GM19023 (cell line): ENCODE data around the gene EIF3K.

Experiments
- ATAC-seq: cut with Tn5 transposase; IDR thresholded peaks from one replicate; pipeline ENCODE4 v1.9.1; 2021; ENCODE audit warnings: mild to moderate bottlenecking, moderate library complexity; ENCODE audit not compliant: unreplicated experiment

The EIF3K gene

DNA sequence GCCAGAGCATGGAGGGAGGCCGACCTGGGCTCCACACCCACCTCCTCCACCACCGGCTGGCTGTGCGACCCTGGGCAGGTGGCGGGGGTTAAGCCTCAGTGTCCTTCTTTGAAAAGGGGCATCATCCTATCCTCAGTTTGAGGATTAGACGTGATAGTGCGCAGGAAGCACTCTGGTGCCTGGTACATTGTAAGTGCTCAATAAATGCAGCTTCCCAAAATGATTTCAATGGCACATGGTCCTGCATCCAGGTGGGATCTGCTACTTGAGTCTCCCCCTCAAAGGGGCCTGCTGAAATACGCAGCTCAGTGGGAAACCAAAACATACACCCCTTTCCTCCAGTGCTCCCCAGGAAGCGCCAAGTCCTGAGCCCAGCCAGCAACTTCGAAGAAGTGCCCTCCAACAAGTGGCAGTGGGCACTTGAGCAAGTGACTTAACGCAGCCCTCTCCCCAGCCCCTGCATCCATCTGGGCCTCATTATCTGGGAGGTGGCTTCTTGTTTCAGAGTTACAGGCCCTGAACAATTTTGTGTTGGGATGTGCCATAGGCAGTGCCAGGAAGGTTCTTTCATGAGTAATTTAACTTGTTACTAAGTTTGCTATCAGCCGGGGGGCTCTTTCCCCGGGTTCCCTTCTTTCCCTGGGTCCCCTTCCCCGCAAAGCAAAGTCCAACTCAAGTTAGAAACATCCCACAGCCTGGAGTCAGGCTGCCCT lies 46.4 kb downstream of the EIF3K start:
- ATAC-seq, result no peak

DNA sequence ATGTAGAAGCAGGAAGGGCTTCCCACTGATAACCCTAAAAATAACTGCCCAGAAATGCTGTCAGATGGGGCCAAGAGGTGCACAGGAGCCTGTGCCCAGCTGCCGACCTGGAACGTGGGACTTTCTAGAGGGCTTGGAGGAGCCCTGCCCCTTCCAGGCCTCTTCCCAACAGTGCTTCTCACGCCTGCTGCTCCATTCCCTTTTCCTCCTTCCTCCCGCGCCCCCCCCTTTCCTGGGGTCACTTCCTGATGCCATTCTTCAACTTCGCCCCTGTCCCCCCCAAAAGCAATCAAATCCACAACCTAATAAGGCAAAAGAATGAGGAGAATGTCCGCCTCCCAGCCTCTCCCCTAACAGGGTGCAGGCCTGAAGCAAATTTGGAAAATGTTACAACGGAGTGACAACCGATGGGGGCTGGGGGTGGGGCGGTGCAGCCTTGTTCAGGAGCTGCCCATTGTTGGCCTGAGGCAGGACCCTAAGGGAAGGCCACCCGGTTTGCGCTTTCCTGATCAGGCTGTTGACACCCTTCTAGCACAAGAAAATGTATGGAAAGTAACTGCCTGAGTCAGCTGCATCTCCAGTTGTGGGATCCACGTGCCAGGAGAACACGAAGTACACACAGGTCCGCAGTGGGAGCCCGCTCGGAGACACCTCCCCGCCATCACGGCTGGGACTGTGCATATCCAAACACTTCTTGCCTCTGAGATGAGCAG lies 47.1 kb downstream of the EIF3K start:
- ATAC-seq, result no peak

DNA sequence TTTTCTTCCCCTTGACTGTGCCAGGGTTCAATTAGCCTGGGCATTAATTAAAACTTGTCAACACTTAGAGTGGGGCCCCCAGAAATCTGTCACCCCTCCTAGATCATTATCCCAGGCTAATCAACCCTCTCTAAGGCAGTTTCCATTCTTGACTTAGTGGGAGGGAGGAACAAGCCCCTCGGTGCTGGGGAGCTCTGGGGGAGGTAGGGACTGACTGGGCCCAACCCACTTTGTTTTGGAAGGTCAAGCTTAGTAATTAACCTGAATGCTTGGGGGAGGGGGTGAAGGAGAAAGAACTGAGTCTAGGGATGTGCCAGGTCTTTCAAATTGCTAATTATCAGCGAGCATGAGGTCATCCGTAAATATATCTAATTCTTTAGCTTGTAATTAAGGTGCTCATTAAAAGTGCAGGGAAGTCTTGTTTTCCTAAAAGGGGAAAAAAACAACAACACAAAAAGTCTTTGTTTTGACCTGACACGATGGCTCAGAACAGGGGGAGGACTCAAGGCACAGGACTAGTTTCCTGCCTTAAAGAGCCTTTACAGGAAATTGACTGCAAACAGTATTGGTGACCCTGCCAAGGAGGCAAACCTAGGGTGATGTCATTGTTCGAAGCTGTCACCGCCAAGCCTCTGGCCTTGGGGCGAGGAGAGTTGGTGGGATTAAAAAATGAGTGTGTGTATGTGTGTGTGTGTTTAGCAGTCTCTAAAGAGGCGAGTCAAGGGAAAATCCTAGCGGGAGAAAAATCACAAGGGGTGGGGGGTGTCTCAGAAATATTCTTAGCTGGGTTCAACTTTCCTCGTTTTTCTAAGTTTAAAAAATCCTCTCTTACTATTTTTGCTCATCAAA lies 47.9 kb downstream of the EIF3K start:
- ATAC-seq, result no peak

DNA sequence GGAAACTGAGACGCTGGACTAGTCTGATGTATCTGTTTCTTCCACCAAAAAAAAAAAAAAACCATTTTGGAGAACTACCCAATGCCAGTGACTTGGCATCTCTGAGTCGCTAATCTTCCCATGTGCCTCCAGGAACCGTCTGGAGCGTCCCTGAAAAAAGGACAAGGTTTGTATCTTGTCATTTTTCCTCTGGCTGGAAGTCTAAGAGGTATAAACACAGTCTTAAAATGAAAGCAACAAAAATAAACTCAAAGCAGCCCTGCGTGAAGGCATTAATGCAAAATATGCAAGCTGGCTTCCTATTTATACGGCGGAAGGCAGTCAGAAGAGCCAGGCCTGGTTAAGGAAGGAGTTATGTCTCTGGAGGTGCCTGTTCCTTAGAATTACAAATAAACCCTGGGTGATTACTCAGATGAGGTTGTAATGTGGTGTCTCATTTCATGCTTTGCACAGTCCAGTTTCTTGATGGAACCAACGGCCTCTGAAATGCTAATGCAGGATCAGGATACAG lies 48.7 kb downstream of the EIF3K start:
- ATAC-seq, result no peak

DNA sequence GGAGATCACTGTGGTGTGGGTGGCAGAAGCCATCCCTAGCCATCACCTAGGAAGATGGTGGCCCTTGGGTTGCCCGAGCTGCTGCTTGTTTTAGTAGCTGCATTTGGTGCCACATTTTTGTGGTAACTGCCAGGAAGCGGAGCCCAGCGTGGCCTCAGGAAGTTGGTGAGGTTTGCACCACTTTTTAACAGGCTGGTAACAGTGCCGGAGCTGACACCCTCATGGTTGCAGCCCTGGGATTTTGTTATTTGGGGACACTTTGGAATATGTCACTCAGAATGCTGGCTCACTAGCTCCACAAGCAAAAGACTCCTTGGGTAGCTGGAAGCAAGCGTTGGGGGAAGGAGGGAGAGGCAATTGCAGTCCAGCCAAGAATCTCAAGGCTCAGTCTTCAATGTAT lies 50.6 kb downstream of the EIF3K start:
- ATAC-seq, result no peak

DNA sequence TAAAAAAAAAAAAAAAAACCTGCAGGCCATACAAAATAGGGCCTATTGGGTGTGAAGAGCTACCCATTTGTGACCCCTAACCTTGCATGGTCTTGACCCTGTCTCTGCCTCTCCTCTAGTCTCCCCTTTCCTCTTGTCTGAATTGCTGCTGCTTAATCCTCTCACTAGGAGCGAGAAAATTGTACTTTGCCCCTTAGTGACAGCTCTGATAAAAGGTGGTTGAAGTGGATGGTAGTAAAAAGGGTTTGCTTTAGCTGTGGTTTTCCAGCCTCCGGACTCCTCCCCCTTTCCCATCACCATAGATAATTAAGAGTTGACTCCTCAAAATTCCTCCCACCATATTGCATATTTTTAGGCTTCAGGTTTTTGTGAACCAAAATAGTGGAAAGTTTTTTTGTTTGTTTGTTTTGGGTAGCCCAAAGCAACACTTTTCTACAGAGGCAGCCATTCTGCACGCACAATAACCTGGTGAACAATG lies 52.0 kb downstream of the EIF3K start:
- ATAC-seq, result no peak

DNA sequence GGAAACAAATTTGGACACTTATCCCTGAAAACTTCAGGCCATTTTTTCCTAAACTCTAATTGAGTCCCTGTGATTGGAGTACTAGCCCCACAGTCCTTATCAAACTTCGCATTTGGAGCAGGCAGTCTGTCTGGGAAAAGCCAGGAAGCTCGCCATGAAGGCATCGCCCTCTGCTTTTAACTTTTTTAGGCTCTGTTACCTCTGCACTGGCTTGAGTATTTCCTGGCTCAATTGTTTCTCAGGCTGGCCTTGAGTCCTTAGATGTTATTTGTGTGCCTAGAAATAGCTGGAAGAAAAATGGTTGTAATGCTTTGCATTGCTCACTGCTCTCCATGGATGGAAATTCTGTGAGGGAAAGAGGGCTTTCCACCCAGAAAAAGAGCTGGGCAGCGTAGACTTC lies 52.7 kb downstream of the EIF3K start:
- ATAC-seq, result no peak

DNA sequence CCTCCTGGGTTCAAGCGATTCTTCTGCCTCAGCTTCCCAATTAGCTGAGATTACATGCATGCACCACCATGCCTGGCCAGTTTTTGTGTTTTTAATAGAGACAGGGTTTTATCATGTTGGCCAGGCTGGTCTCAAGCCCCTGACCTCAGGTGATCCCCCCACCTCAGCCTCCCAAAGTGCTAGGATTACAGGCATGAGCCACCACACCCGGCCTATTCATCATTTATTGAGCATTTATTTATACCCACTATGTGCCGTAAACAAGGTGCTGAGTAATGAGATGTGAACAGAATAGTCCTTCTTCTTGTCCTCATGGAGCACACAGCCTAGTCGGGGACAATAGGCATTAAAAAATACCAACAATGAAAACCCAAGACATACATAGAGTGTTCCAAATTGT lies 54.0 kb downstream of the EIF3K start:
- no peak for ATAC-seq

DNA sequence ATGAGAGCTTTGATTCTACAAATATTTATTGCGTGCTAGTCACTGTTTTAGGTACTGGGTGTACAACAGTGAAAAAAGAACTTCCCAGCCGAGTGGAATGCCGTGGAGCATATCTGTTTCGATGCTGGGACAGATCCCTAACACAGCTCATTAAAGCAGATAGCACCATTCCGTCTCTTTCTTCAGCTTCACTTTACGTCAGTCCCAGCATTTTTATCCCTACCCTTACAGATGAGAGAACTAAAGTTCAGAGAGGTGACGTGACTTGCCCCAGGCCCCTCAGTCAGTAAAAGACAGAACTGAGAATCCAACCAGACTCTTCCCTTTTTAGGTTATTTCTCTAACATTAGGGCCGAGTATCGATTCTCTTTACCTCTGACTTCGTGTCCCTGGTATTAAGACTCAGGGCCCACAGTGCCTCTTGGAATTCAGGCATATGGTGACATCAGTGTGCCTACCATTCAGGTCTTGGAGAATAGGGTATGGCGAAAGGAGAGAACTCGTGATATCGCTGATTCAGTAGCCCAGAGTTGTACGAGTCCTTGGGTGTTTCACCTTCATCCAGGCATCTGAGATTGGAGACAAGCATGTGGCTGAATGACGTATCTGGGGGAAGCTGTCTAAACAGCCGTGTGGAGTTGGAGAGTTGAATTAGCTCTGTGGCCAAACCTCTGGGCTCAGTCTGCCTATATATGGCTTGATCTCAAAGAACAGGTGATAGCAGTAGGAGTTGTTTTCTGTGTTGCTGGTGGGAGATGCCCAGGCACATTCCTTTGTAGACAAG lies 55.6 kb downstream of the EIF3K start:
- no peak for ATAC-seq

DNA sequence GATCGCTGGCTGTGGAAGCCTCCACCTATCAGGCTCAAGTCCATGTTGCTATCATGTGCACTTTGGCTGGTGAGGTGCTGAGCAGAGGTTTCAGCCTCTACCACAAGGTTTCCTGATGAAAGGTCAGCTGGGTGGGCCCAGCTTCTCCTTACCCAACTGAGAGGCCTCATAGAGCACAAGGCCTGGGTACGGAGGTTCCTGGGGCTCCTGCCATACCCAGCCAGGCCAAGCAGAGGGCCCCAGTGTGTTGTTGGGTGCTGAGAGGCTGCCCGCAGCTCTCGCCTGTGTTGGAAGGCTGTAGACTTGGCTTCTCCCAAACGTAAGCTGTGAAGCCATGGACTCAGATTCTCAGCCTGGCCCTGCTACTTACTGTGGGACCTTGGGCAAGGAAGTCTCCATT lies 56.6 kb downstream of the EIF3K start:
- no peak for ATAC-seq

DNA sequence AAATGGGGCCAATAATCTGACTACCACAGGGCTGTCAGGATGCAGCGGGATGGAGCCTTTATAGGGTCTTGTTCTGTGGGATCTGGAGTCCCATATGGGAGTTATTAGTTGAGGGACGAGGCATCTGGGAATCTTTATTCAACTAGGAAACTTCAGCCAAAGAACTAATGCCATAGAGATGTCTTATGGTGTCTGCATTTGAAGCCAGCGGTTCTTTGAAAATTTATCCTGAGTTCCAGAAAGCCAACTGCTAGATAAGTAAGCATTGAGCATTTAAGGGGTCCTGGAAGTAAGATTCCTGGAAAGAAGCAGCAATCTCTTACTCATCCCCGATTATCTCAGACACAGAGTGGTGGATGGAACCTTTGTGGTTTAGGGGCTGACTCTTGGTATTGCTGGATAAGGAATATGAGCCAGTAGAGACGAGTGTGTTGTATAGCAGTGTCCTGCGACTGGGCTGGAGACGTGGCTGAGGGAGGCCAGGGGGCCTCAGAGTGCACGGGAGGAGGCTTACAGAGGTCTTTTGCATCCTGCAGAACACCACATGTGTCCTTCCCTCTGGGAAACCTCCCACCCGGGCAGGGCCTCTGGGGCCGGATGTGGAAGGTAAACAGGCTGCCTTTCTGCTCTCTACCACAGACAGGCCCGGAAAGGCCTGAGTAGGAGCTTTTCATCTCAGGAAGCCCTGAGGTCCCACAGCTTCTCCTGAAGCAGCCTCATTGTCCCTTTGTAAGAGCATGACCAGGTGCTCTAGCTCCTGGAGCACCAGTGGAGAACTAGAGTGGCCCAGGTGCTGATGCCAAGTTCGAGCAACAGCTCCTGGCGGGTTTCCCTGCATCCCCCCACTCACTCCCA lies 57.3 kb downstream of the EIF3K start:
- ATAC-seq, result no peak

DNA sequence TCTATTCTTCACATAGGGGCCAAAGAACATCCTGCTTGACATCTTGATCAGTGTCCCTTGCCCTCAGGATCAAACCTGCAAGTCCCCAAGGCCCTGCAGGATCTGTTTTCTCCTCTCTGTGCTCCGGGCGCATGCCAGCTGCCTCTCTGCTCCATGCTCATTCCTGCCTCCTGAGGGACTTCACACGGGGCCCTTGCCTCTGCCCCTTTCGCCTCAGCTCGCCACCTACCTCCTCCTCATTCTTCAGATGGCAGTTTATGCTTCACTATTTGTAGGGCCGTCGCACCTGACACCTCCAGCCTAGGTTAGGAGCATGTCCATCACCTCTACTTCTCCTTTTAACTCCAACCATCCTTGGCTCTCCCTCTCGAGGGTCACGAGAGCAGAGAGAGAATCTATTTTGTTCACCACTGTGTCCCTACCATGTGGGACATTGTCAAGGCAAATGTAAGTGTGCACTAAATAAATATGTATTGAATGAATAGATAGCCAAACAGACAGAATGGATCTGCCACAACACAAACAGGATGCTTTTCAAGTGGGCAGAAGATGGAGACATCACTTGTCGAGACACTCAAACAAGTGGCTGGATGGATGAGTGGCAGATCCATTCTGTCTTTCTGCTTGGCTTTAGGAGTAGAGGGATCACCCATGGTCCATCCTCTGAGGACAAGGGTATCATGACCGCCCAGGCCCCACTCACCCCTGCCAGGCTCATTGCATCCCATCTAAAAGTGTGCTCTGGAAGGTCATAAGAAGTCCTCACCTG lies 58.1 kb downstream of the EIF3K start:
- ATAC-seq, result no peak

DNA sequence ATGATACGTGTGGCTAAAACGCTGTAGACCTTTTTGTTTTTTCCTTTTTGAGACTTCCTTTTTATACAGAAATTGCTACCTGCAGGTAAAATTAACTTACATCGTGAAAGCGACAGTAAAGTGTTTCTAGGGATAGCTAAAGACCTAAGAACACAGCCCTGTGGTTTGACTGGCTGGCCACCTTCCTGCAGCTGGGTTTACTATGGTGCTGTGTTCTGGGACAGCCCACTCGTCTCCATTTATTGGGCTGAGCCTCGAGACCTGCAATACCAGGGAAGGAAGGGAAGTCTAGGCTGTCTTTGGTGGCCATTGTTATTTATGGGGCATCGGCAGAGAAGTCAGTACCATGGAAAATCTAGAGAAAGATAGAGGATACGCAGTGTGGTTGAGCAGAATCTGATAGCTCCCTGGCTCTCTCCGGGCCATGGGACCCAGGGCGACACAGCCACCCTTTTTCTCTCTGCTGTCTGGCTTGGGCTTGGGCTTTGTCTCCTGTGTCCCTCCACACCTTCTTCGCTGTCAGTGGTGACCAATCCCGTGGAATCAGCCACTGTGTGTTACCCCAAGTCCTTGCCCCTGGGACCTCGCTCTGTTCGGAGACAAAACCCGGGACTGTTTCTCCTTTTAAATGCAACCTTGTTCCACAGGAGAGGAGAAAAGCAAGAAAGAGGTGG lies 59.4 kb downstream of the EIF3K start:
- ATAC-seq, result no peak

DNA sequence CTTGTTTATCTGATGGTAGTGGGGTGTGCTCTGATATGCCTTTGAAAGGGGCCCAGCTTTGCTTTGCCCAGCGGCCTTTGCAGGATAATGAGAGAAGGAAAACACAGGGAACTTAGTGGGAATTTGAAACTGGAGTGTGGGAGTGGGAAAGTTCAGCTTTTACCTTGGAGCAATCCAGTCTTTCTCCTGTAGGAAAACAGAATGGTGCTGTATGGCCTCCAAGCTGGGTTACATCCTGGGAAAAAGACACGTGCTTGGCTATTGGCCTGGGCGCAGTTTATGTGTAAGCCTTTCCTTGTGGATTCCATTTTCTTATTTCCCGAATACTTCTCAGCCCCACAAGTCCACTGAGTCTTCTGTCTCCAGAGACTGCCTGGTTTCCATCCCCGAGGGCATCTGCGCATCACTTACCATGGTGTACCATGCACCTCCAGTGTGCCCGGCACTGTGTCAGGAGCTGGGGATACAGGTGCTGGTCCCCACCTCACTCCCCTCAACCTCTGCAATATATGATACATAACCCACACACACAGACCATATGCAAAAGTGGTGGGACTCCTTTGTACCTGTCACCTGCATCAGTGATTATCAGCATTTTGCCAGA lies 60.0 kb downstream of the EIF3K start:
- ATAC-seq, result no peak

DNA sequence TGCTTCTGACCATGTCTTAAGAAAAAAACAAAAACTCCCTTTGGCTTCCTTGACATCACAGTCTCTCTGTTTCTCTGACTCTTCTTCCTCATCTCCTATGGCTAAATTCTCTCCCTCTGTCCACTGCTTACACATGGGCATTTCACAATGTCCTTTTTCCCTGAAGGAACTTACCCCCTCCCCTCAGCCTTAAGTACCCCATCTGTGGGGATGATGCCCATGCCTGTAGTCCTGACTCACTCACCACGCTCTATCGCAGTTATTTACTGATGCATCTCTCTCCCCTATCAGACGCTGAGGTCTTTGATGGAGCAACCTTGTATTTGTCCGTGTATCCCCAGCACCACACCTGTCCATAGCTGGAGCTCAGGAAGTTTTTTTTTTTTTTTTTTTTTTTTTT lies 60.9 kb downstream of the EIF3K start:
- ATAC-seq, result no peak

DNA sequence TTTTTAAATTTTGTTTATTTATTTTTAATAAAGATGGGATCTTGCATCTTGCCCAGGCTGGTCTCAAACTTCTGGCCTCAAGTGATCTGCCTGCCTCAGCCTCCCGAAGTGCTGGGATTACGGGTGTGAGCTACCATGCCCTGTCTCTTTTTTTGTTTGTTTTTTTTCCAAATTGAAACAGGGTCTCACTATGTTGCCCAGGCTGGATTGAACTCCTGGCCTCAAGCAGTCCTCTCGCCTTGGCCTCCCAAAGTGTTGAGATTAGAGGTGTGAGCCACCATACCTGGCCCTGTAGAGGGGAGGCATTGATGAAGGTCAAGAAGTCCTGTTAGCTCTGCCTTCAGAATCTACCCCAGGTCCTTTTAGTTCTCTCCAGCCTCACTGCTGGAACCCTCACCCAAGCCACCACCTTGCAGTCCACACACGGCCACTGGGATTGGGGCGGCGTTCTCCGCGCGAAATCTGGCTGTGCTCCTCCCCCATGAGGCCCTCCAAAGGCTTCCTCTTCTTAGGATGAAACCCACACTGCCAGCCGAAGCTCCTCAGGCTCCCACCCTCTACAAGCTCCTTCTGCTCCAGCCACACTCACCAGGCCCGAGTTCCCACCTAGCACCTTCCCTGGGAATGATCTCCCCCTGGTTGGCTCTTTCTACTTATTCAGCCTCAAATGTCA lies 63.3 kb downstream of the EIF3K start:
- ATAC-seq, result no peak

DNA sequence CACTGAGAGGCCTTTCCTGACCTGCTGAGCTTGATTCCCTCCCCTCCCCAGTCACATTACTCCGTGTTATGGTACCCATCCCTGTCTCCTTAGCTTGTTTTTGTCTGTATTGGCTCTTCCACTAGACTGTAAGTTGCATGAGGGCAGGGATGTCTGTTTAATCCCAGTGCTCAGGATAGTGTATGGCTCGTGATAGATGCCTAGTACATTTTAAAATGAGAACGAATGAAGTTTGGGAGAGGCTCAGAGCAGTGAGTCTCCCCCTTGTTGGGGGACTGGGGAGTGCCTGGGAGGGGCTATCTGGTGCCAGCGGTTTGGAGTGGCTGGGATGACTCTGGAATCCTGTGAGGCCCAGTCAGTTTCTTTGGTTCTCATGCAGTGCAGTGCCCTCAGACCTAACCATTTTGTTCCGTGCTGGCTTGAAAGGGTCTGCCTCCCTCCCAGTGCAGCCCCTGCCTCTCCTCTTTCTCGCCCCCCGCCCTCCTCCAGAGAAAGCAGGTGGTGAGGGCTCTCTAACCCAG lies 63.9 kb downstream of the EIF3K start:
- no peak for ATAC-seq
